Uterus (tissue), 4 donors: ENCODE measurements around the gene COL27A1. TPM values are rescaled to one million over a fixed set of nuclear protein-coding genes. Genes with fewer than 3 reads are reported as not detected.

Experiments
- DNase-seq, 2 donors: peaks; one replicate each; pipeline ENCODE4 v3.0.0-alpha.2; 2019 to 2020
- H3K27ac ChIP-seq, 2 donors: fragments of 200-600 bp; sonication (generic); 1 replicate in 1 of 2; 2 replicates in 1 of 2; pipeline ENCODE4 v1.5.1; 2016 to 2018
- H3K27me3 ChIP-seq, 2 donors: fragments of 200-600 bp; sonication (generic); one replicate each; pipeline ENCODE4 v1.5.1; 2018 to 2019; ENCODE audit warnings: control low read depth in 1 of 2
- H3K36me3 ChIP-seq, 2 donors: fragments of 200-600 bp; sonication (generic); one replicate each; pipeline ENCODE4 v1.5.1; 2019; ENCODE audit warnings: control low read depth in 1 of 2
- H3K4me1 ChIP-seq, 2 donors: fragments of 200-600 bp; sonication (generic); one replicate each; pipeline ENCODE4 v1.5.1; 2018 to 2019; ENCODE audit warnings: control low read depth in 1 of 2
- H3K4me3 ChIP-seq, 2 donors: fragments of 200-600 bp; sonication (generic); 1 replicate in 1 of 2; 2 replicates in 1 of 2; pipeline ENCODE4 v1.5.1; 2018 to 2019; ENCODE audit warnings: mild to moderate bottlenecking in 1 of 2
- H3K9me3 ChIP-seq, 2 donors: fragments of 200-600 bp; sonication (generic); one replicate each; pipeline ENCODE4 v1.5.1; 2019; ENCODE audit warnings: control low read depth in 1 of 2
- CTCF ChIP-seq, 4 experiments: fragments of 200-600 bp in 2 of 4; fragments of 450-650 bp in 2 of 4; sonication (generic) in 2 of 4; IDR thresholded peaks; one replicate each; pipeline ENCODE4 v1.5.1; 2016 to 2019; ENCODE audit warnings: antibody characterized with exemption in 4 of 4, mild to moderate bottlenecking in 2 of 4, moderate library complexity in 1 of 4
- POLR2A ChIP-seq, 2 donors: fragments of 450-650 bp; IDR thresholded peaks; one replicate each; pipeline ENCODE4 v1.6.1; 2016; ENCODE audit warnings: antibody characterized with exemption in 2 of 2, mild to moderate bottlenecking in 1 of 2, moderate library complexity in 1 of 2
- intact Hi-C: fragments of 100-400 bp; cut with DNase I; formaldehyde crosslinking; loops from one replicate; pipeline ENCODE4 v1.15.1; 2023; ENCODE audit warnings: low total_unique reads
- total RNA-seq, 4 donors: library from RNA; depleted of rRNA in 3 of 4; stranded (reverse); fragments of >200 nt in 3 of 4; gene quantifications; one replicate each; pipeline versions ENCODE4 v1.1.0 to v1.2.4, GENCODE V29; 2014 to 2023
- donor health status: DM: yes; HTN: yes; CAD: no.

COL27A1 gene
- total RNA-seq, 4 donors from 2014 or later = 7.9 to 52.9 (median 43.3) TPM

GRCh38 chr9:114300846-114301797, 145.8 kb downstream of the COL27A1 start:
- peak in 1 of 2 donors; percentile 10 for DNase-seq
- TF ChIP-seq POLR2A (IDR thresholded peaks at IDR 0.05) (no peak), CTCF (IDR thresholded peaks at IDR 0.05) (no peak)

GRCh38 chr9:114301798-114302565, 146.6 kb downstream of the COL27A1 start:
- H3K27ac ChIP-seq = no peak overlapping the region
- intact Hi-C loops = no loop called here
- peak in 1 of 2 donors; percentile 8 for DNase-seq
- no peaks in the 10 kb centered on the region for H3K27me3 ChIP-seq
- TF ChIP-seq CTCF (IDR thresholded peaks at IDR 0.05) = no peak
- no peak for TF ChIP-seq POLR2A (IDR thresholded peaks at IDR 0.05)
- no peaks in the 10 kb centered on the region for H3K9me3 ChIP-seq
- H3K36me3 ChIP-seq = no peaks in the 10 kb centered on the region
- no peak overlapping the region for H3K4me3 ChIP-seq
- H3K4me1 ChIP-seq = no peaks in the 10 kb centered on the region

More at GRCh38 chr9:114300846-114301797, 145.8 kb downstream of the COL27A1 start:
- Histone ChIP-seq H3K9me3 (no peaks in the 10 kb centered on the region), H3K4me3 (no peak overlapping the region), H3K36me3 (no peaks in the 10 kb centered on the region), H3K4me1 (no peaks in the 10 kb centered on the region), H3K27ac (no peak overlapping the region), H3K27me3 (no peaks in the 10 kb centered on the region)
- intact Hi-C loops = no loop called here

- no peaks in the 10 kb centered on the region for H3K4me1 ChIP-seq
- no peaks in the 10 kb centered on the region for H3K9me3 ChIP-seq
- DNase-seq = peak in 1 of 2 donors; percentile 5
- intact Hi-C loops = no loop called here
- TF ChIP-seq CTCF (IDR thresholded peaks at IDR 0.05) (no peak), POLR2A (IDR thresholded peaks at IDR 0.05) (no peak)
- no peak overlapping the region for H3K27ac ChIP-seq
- no peaks in the 10 kb centered on the region for H3K27me3 ChIP-seq
- no peaks in the 10 kb centered on the region for H3K36me3 ChIP-seq
- no peak overlapping the region for H3K4me3 ChIP-seq
Measured at GRCh38 chr9:114302727-114303126, 147.4 kb downstream of the COL27A1 start.

- Histone ChIP-seq H3K4me1 (no peaks in the 10 kb centered on the region), H3K9me3 (no peaks in the 10 kb centered on the region), H3K36me3 (no peaks in the 10 kb centered on the region), H3K4me3 (no peak overlapping the region), H3K27me3 (no peaks in the 10 kb centered on the region), H3K27ac (no peak overlapping the region)
- TF ChIP-seq POLR2A (IDR thresholded peaks at IDR 0.05) (no peak), CTCF (IDR thresholded peaks at IDR 0.05) (no peak)
- intact Hi-C loops = no loop called here
- peak in 1 of 2 donors; percentile 4 for DNase-seq
Measured at GRCh38 chr9:114303571-114303970, 148.2 kb downstream of the COL27A1 start.
